Bronchial epithelial cell (primary cell): Measurements from ENCODE around the gene THYN1. TPM values are rescaled to one million over a fixed set of nuclear protein-coding genes. Genes with fewer than 3 reads are reported as not detected.

ENCODE experiments used
- DNase-seq: peaks from one replicate; pipeline ENCODE4 v3.0.0-alpha.2; 2010; ENCODE audit warnings: low read depth
- FAIRE-seq: peaks from 2 replicates; lab custom pipeline; 2011; peaks lifted over from hg19 to GRCh38; lab: Jason Lieb, UNC
- H3K27me3 ChIP-seq: 2 replicates; pipeline ENCODE4 v1.5.1; 2011; ENCODE audit warnings: low read length; ENCODE audit not compliant: control insufficient read depth, insufficient read depth
- H3K36me3 ChIP-seq: 2 replicates; pipeline ENCODE4 v1.5.1; 2011; ENCODE audit warnings: low read length; ENCODE audit not compliant: control insufficient read depth, insufficient read depth
- H3K4me3 ChIP-seq: 2 replicates; pipeline ENCODE4 v1.5.1; 2011; ENCODE audit warnings: mild to moderate bottlenecking, low read depth, low read length, control low read depth
- total RNA-seq: library from RNA; depleted of rRNA; stranded (reverse); fragments of >200 nt; gene quantifications from 2 replicates; pipeline ENCODE4 v1.2.1, GENCODE V29; 2014
- TF ChIP-seq, protein P1 (sequence below): IDR thresholded peaks from 2 replicates; pipeline ENCODE4 v1.5.1; 2011; ENCODE audit warnings: mild to moderate bottlenecking, moderate library complexity, low read length, control low read depth, inconsistent platforms; ENCODE audit not compliant: insufficient read depth, severe bottlenecking

Gene THYN1
- total RNA-seq, result 34.3 and 60.3 TPM in 2 replicates

DNA sequence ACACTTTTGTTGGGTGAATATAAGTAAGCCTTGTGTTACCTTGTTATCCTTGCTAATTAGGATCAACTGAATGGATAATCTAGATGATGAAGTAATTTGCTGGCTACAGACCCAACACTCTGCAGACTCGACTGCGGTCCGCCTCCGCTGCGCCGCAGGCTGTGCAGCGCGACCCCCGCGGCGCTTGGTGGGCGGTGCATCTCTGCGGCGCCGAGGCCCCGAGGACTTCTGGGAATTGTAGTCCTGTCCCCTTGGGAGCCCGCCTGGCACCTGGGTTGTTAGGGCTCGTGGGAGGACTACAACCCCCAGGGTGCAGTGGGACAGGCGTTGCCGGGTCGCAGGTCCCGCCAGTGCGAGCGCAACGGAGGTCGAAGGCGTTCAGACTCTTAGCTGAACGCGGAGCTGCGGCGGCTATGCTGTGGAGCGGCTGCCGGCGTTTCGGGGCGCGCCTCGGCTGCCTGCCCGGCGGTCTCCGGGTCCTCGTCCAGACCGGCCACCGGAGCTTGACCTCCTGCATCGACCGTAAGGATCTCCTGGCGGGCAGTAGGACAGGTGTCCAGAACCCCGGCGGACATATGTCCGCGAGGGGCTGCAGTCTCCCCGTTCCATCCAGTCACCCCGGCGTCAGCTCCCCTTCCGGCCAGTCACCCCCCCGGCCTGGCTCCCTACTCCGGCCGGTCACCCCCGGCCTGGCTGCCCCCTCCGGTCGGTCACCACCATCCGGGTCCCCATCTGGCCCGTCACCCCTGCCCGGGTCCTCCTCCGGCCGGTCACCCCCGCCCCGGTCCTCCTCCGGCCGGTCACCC, at the start of gene THYN1, which contains the start of gene ACAD8:
THYN1 (minus strand) TSS at position 165 of the 806 bp plus-strand sequence. CDS start 470 bp downstream, outside the sequence.
ACAD8 (plus strand) TSS at position 381 of the 806 bp plus-strand sequence; CDS start at position 414, 33 bp downstream.
- TF ChIP-seq, protein P1, sequence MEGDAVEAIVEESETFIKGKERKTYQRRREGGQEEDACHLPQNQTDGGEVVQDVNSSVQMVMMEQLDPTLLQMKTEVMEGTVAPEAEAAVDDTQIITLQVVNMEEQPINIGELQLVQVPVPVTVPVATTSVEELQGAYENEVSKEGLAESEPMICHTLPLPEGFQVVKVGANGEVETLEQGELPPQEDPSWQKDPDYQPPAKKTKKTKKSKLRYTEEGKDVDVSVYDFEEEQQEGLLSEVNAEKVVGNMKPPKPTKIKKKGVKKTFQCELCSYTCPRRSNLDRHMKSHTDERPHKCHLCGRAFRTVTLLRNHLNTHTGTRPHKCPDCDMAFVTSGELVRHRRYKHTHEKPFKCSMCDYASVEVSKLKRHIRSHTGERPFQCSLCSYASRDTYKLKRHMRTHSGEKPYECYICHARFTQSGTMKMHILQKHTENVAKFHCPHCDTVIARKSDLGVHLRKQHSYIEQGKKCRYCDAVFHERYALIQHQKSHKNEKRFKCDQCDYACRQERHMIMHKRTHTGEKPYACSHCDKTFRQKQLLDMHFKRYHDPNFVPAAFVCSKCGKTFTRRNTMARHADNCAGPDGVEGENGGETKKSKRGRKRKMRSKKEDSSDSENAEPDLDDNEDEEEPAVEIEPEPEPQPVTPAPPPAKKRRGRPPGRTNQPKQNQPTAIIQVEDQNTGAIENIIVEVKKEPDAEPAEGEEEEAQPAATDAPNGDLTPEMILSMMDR, result peak; percentile 10
- peak; percentile 90 for DNase-seq
- Histone ChIP-seq H3K36me3 (peaks cover 12% of the 10 kb centered on the region), H3K4me3 (peak within 1 kb of the TSS; percentile 70), H3K27me3 (no peaks in the 10 kb centered on the region)
- FAIRE-seq, result no peak

DNA sequence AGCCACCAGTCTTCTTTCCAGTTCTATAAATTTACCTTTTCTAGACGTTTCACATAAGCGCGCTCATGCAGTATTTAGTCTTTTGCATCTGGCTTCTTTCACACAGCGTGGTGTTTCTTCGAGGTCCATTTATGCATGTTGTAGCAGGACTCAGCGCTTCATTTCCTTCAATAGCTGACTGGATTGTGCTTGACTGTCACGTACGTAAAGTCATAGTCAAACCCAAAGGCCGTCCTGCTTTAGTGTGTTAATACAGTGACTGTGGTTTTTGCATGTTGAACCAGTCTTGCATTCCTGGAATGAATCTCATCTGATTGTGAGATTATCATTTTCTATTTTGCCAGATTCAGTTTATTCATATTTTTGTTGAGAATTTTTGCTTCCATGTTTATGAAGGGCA, 41.5 kb upstream of the THYN1 start:
- TF ChIP-seq, protein P1, result no peak
- H3K27me3 ChIP-seq, result no peaks in the 10 kb centered on the region
- FAIRE-seq (no peak), DNase-seq (no peak)
- no peaks in the 10 kb centered on the region for H3K36me3 ChIP-seq
- no peak overlapping the region for H3K4me3 ChIP-seq

DNA sequence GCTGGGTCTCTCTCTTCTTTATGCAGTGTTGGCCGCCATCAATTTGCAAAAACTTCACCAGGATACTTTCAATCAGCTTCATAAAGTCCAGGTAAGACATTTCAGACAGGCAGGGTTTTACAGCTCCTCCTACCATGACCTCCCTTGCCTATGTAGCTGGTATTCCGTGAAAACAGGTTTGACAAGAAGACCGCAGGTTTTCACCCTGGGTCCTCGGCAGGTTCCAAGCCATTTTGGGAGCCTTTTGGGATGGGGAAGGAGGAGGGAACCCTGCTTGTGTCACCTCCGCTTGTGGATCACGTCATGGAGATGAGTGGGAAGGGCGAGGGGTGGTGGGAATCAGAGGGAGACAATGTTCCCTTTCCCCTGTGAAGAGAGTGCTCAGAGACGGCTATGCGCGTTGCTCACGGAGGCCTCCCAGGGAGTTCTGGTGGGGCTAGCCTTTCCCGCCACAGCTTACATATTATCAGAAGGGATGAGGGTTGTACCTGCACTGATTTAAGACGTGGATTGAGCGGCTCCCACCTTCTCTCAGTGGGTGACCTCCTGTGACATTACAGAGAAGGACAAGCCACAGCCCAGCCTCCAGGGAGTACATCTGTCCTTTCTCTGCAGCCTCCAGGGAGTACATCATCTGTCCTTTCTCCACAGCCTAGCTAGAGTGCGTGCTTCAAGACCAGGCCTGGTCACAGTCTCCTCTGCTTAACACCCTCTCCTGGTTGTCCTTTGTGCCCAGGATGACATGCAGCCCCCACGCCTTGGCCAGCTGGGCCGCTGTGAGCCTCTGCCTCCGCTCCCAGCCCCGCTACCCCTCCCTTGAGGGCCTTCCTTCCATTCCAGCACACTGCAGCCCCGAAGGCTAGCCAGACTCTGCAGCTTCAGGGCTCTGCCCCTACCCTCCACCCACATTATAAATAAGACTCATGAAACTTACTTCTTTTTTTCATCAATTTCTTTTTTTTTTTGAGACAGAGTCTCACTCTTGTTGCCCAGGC, 40.3 kb upstream of the THYN1 start:
- Histone ChIP-seq H3K27me3 (no peaks in the 10 kb centered on the region), H3K4me3 (no peak overlapping the region), H3K36me3 (no peaks in the 10 kb centered on the region)
- no peak for FAIRE-seq
- TF ChIP-seq, protein P1, result no peak
- DNase-seq, result no peak

DNA sequence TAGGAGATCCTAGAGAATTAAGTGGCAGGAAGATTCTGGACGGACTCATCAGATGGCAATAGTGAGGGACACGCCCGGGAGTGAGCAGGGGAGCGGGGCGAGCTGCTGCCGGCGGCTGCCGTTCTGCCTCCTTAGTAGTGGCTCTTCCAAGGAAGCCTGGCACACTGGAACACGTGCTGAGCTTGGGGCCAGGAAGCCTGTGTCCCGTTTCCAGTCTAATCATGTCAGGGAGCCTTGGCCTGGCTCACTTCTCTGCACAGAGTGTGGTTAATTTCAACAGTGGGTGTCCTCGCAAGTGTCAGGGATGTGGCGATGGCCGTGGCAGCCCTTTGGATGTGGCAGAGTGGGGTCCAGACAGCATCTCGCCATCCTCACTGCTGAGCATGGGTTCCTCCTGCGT, 39.5 kb upstream of the THYN1 start:
- DNase-seq, result no peak
- no peaks in the 10 kb centered on the region for H3K27me3 ChIP-seq

DNA sequence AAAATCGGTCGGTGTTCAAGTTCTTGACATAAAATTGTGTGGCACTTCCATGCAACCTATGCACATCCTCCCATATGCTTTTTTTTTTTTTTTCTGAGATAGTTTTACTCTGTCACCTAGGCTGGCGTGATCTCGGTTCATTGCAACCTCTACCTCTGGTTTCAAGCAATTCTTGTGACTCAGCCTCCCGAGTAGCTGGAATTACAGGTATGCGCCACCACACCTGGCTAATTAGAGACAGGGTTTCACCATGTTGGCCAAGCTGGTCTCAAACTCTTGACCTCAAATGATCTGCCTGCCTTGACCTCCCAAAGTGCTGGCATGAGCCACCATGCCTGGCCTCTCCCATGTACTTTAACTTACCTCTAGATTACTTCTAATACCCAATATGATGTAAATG, 38.0 kb upstream of the THYN1 start:
- no peak for DNase-seq
- Histone ChIP-seq H3K27me3 (no peaks in the 10 kb centered on the region), H3K36me3 (no peaks in the 10 kb centered on the region), H3K4me3 (no peak overlapping the region)
- no peak for FAIRE-seq
- TF ChIP-seq, protein P1, result no peak

More for the DNA sequence above, 39.5 kb upstream of the THYN1 start:
- no peak for FAIRE-seq
- TF ChIP-seq, protein P1, result no peak
- H3K36me3 ChIP-seq, result no peaks in the 10 kb centered on the region
- no peak overlapping the region for H3K4me3 ChIP-seq
